Transverse colon (tissue), 4 donors: Measurements from ENCODE around the gene DENND1A. TPM values are rescaled to one million over a fixed set of nuclear protein-coding genes. Genes with fewer than 3 reads are reported as not detected.

Experiments
- DNase-seq: peaks from one replicate; pipeline ENCODE4 v3.0.0-alpha.2; 2019
- H3K27ac ChIP-seq, 4 donors: fragments of 200-600 bp; sonication (generic); 2 replicates each; pipeline ENCODE4 v1.5.1; 2016 to 2018; ENCODE audit warnings: inconsistent platforms in 4 of 4
- H3K27me3 ChIP-seq: fragments of 200-600 bp; sonication (generic); 2 replicates; pipeline ENCODE4 v1.5.1; 2017; ENCODE audit warnings: inconsistent platforms
- H3K36me3 ChIP-seq, 4 donors: fragments of 200-600 bp; sonication (generic); 2 replicates each; pipeline ENCODE4 v1.5.1; 2017 to 2019; ENCODE audit warnings: inconsistent platforms in 4 of 4
- H3K4me1 ChIP-seq, 4 donors: fragments of 200-600 bp; sonication (generic); 2 replicates each; pipeline ENCODE4 v1.5.1; 2017 to 2020; ENCODE audit warnings: inconsistent platforms in 4 of 4
- H3K4me3 ChIP-seq, 4 donors: fragments of 200-600 bp; sonication (generic); 1 replicate in 1 of 4; 2 replicates in 3 of 4; pipeline versions ENCODE4 v1.5.1 to v1.6.1; 2017 to 2019; ENCODE audit warnings: inconsistent platforms in 4 of 4
- H3K9me3 ChIP-seq, 2 donors: fragments of 200-600 bp; sonication (generic); 2 replicates each; pipeline ENCODE4 v1.5.1; 2017 to 2019; ENCODE audit warnings: inconsistent platforms in 2 of 2
- EP300 ChIP-seq: sonication (generic); formaldehyde crosslinking; IDR thresholded peaks from one replicate; pipeline ENCODE4 v1.6.1; 2017; ENCODE audit warnings: antibody characterized with exemption, low read depth
- POLR2A ChIP-seq: fragments of 450-650 bp; IDR thresholded peaks from one replicate; pipeline ENCODE4 v1.6.1; 2016; ENCODE audit warnings: antibody characterized with exemption, mild to moderate bottlenecking, moderate library complexity
- POLR2AphosphoS5 ChIP-seq, 3 donors: sonication (generic); formaldehyde crosslinking; IDR thresholded peaks; one replicate each; pipeline ENCODE4 v1.6.1; 2016; ENCODE audit warnings: antibody characterized with exemption in 3 of 3
- WGBS, 2 donors: methylation state at CpG; one replicate each; pipeline ENCODE4 v1.1.5; 2018; ENCODE audit warnings: low coverage in 1 of 2; 5-methylcytosine and 5-hydroxymethylcytosine counted together
- in situ Hi-C, 4 donors: fragments of 200-750 bp; cut with MboI; loops; one replicate each; pipeline versions ENCODE4 v1.15.0 to v1.15.1; 2017; ENCODE audit warnings: low sequenced_read_pairs in 3 of 4, low pct_ligation_motif_present in 1 of 4, low pct_unique_long_range_greater_than_20kb in 1 of 4
- intact Hi-C: fragments of 100-400 bp; cut with DNase I; formaldehyde crosslinking; loops from one replicate; pipeline ENCODE4 v1.15.1; 2023; ENCODE audit warnings: low total_unique reads
- total RNA-seq, 4 donors: library from RNA; depleted of rRNA; stranded (reverse); fragments of >200 nt; gene quantifications; one replicate each; pipeline ENCODE4 v1.1.0, GENCODE V29; 2016
- TF ChIP-seq, protein P1 (sequence below), 5 experiments: fragments of 200-600 bp in 3 of 5; fragments of 450-650 bp in 2 of 5; sonication (generic) in 3 of 5; IDR thresholded peaks; 1 replicate in 2 of 5; 2 replicates in 3 of 5; pipeline ENCODE4 v1.5.1; 2016 to 2017; ENCODE audit warnings: antibody characterized with exemption in 5 of 5, inconsistent platforms in 3 of 5, mild to moderate bottlenecking in 2 of 5, moderate library complexity in 1 of 5

DENND1A gene
- total RNA-seq, 4 donors from 2014 or later = 12.5 to 78.6 (median 40.0) TPM

DNA sequence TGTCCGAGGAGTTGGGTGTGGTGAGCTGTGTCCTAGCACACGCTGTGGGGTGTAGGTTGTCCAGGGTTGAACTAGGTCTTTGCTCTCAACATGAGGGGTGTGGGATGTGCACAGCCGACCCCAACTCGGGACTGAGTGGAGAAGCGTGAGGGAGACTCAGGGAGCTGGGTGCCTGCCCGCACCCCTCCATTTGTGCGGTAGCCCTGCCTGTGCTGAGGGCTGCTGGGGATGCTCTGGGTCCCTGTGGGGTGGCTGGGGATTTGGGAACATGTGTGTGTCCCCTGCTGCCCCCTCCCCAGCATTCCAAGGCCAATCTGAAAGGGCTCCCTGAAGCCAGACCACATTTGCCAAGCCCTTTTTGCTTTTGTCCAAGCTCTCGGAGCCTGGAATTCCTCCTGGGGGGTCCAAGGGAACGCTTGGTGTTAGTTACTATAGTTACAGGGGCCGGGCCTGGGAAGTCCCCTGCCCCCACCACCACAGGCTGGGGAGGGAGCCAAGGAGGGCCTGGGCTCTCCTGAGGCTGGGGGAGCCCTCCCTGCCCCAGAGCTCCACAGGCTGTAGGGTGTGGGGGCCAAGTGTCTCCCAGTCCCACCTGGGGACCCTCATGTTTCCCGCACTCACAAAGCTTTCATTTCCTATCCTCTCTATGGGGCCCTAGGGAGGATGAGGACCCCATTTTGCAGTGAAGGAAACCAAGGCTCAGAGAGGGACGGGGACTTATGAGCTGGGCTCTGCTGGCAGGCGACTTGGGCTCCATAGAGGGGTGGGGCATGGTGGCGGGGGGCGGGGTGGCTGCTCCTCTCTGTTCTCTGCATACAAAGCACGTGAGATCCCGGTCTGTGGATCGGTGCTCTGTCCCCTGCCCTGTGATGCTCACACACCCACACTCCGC is 572.8 kb downstream of the DENND1A start:
- intact Hi-C loops (loop anchor here (10.0 kb wide), 1 partner anchor 242 kb away; no protein-coding TSS in a partner anchor), in situ Hi-C loops (loop anchor here in 1 of 4 donors (10.0 kb wide), 1 partner anchor 272 kb away; no protein-coding TSS in a partner anchor)
- Histone ChIP-seq H3K9me3 (no peaks in the 10 kb centered on the region), H3K36me3 (no peaks in the 10 kb centered on the region), H3K4me3 (no peak overlapping the region), H3K27me3 (no peaks in the 10 kb centered on the region), H3K4me1 (peaks cover 3 to 46% (median 22%) of the 10 kb centered on the region in 4 donors), H3K27ac (no peak overlapping the region)
- 60 to 64% methylated on average over 1 to 19 of the region's 19 CpGs for WGBS, 2 donors
- no peak for DNase-seq
- TF ChIP-seq, protein P1, sequence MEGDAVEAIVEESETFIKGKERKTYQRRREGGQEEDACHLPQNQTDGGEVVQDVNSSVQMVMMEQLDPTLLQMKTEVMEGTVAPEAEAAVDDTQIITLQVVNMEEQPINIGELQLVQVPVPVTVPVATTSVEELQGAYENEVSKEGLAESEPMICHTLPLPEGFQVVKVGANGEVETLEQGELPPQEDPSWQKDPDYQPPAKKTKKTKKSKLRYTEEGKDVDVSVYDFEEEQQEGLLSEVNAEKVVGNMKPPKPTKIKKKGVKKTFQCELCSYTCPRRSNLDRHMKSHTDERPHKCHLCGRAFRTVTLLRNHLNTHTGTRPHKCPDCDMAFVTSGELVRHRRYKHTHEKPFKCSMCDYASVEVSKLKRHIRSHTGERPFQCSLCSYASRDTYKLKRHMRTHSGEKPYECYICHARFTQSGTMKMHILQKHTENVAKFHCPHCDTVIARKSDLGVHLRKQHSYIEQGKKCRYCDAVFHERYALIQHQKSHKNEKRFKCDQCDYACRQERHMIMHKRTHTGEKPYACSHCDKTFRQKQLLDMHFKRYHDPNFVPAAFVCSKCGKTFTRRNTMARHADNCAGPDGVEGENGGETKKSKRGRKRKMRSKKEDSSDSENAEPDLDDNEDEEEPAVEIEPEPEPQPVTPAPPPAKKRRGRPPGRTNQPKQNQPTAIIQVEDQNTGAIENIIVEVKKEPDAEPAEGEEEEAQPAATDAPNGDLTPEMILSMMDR (IDR thresholded peaks at IDR 0.05) = no peak
- TF ChIP-seq POLR2AphosphoS5 (IDR thresholded peaks at IDR 0.05) = no peak
- no peak for TF ChIP-seq POLR2A
- TF ChIP-seq EP300 = no peak

DNA sequence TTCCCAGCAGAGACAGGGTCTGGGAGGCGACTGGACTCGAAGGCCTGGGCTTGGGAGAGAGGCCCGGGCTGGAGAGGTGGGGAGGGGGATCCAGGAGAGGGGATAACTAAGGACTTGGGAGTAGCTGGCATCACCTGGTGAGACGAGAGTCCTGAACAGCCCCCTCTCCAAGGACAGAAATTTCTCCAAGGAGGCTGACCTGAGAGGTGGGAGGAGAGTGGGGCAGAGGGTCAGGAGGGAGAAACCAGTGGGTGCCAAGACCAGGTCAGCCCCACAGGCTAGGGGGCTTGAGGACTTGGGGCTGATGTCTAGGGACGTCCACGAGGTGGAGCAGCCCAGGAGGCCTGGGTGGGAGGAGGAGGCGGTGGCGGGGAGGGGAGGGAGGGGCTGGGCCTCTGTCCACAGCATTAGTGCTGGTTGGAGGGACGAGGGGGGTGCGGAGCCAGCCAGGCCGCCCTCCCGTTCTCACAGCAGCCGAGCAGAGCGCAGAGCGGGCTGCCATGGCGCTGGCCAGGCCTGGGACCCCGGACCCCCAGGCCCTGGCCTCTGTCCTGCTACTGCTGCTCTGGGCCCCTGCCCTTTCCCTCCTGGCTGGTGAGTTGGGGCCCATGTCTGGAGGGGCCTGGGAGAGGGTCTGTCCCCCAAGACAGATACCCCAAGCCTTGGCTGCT is 574.0 kb downstream of the DENND1A start, which contains the start of gene CRB2:
CRB2 (plus strand) TSS at position 437 of the 671 bp plus-strand sequence; CDS start at position 501, 64 bp downstream.
- Histone ChIP-seq H3K27me3 (no peaks in the 10 kb centered on the region), H3K4me3 (no peak within 1 kb of the TSS), H3K36me3 (no peaks in the 10 kb centered on the region), H3K4me1 (peaks cover 3 to 41% (median 19%) of the 10 kb centered on the region in 4 donors), H3K9me3 (no peaks in the 10 kb centered on the region), H3K27ac (no peak within 1 kb of the TSS)
- intact Hi-C loops (loop anchor here (10.0 kb wide), 1 partner anchor 241 kb away; no protein-coding TSS in a partner anchor), in situ Hi-C loops (loop anchor here in 1 of 4 donors (10.0 kb wide), 1 partner anchor 271 kb away; no protein-coding TSS in a partner anchor)
- no peak for DNase-seq
- WGBS, 2 donors = 50 to 80% methylated on average over 2 to 16 of the region's 17 CpGs
- TF ChIP-seq, protein P1 (IDR thresholded peaks at IDR 0.05) = no peak
- TF ChIP-seq POLR2A (no peak), POLR2AphosphoS5 (IDR thresholded peaks at IDR 0.05) (no peak), EP300 (no peak)

DNA sequence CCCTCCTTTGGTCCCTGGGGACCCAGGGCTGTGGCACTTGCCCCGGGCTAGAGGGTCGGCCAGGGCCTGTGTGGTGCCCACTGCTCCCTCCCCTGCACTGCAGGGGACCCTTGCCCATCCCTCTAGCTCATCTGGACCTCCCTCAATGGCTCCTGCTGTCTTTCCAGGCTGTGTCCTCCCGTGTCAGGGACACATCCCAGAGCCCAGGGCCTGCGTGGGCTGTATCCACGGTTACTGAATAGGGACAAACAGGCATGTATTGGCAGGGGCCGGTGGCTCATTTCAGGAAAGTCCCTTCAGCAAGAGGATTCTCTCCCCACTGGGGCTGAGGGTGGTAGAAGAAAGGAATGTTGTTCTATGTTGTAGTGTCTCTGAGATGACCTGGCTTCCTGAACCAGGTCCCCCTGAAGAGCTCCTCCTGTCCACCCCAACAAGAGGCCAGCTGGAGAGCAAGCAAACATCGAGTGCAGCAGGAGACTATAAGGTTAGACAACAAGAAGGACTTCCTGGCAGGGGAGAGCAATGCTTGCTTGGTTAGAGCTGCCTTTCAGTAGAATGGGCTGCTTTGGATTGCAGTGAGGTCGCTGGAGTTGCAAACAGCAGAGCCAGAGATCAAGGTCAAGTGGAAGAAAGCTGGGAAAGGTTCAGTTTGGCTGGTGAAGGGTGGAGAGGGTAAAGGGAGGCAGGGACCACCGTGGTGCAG is 575.0 kb downstream of the DENND1A start:
- WGBS, 2 donors = 50% methylated on average over 2 to 9 of the region's 9 CpGs
- in situ Hi-C loops = loop anchor here in 2 of 4 donors (5.0 to 10.0 kb wide), 2 partner anchors 32 to 270 kb away; no protein-coding TSS in a partner anchor
- no peak for DNase-seq
- Histone ChIP-seq H3K9me3 (no peaks in the 10 kb centered on the region), H3K4me3 (no peak overlapping the region), H3K27me3 (no peaks in the 10 kb centered on the region), H3K36me3 (no peaks in the 10 kb centered on the region), H3K4me1 (peaks cover 0 to 32% (median 11%) of the 10 kb centered on the region in 4 donors), H3K27ac (no peak overlapping the region)
- no peak for TF ChIP-seq POLR2A
- TF ChIP-seq EP300 = no peak
- TF ChIP-seq, protein P1 (IDR thresholded peaks at IDR 0.05) = no peak
- no peak for TF ChIP-seq POLR2AphosphoS5 (IDR thresholded peaks at IDR 0.05)
- intact Hi-C loops = loop anchor here (1.0 to 10.0 kb wide), 2 partner anchors 30 to 240 kb away; no protein-coding TSS in a partner anchor
